SK-N-SH (cell line): ENCODE measurements around the gene MYL5. TPM values are rescaled to one million over a fixed set of nuclear protein-coding genes. Genes with fewer than 3 reads are reported as not detected.

Experiments
- CTCF ChIA-PET: fragments of 300-600, 350-600 bp; formaldehyde crosslinking; extraction: SDS; loops from one replicate; lab custom pipeline; 2021; lab: Yijun Ruan, JAX
- POLR2A ChIA-PET: fragments of 350-600 bp; sonication (Branson Sonifier 250); formaldehyde crosslinking; extraction: SDS; loops from one replicate; lab custom pipeline; 2020; ENCODE audit warnings: antibody characterized with exemption, inconsistent platforms; lab: Yijun Ruan, JAX
- DNase-seq: peaks from one replicate; pipeline ENCODE4 v3.0.0; 2012
- H2AFZ ChIP-seq: fragments of 200-600 bp; sonication (generic); 2 replicates; pipeline ENCODE4 v1.8.1; 2016; ENCODE audit warnings: antibody characterized with exemption, mild to moderate bottlenecking, low read depth
- H3F3A ChIP-seq: fragments of 200-600 bp; sonication (generic); replicated peaks from 2 replicates; pipeline ENCODE3; 2016; ENCODE audit warnings: antibody characterized with exemption, mild to moderate bottlenecking; ENCODE audit not compliant: insufficient read depth
- H3K27ac ChIP-seq, 2 experiments: fragments of 200-500 bp in 1 of 2; fragments of 200-600 bp in 1 of 2; sonication (Bioruptor generic) in 1 of 2; sonication (generic), shearing (Covaris generic) in 1 of 2; 2 replicates each; pipeline versions ENCODE4 v1.5.1 to v1.6.1; 2014 to 2016; ENCODE audit warnings: low read depth in 2 of 2, inconsistent platforms in 1 of 2, low read length in 1 of 2, mild to moderate bottlenecking in 1 of 2, mixed read lengths in 1 of 2
- H3K27me3 ChIP-seq: fragments of 200-600 bp; sonication (generic), shearing (Covaris generic); 2 replicates; pipeline ENCODE4 v1.6.1; 2016; ENCODE audit warnings: mixed run types; ENCODE audit not compliant: insufficient read depth
- H3K36me3 ChIP-seq, 2 experiments: fragments of 200-500 bp in 1 of 2; fragments of 200-600 bp in 1 of 2; sonication (Bioruptor generic) in 1 of 2; sonication (generic) in 1 of 2; replicated peaks in 1 of 2; 2 replicates each; pipeline versions ENCODE3 to v1.5.1; 2014 to 2016; ENCODE audit warnings: low read length in 1 of 2, mild to moderate bottlenecking in 1 of 2; ENCODE audit not compliant: insufficient read depth in 2 of 2, control insufficient read depth in 1 of 2
- H3K4me1 ChIP-seq, 2 experiments: fragments of 200-500 bp in 1 of 2; fragments of 200-600 bp in 1 of 2; sonication (Bioruptor generic) in 1 of 2; sonication (generic), shearing (Covaris generic) in 1 of 2; 2 replicates each; pipeline versions ENCODE4 v1.5.1 to v1.6.1; 2014 to 2016; ENCODE audit warnings: low read depth in 1 of 2, low read length in 1 of 2, mixed run types in 1 of 2; ENCODE audit not compliant: insufficient read depth in 2 of 2, control insufficient read depth in 1 of 2
- H3K4me2 ChIP-seq: fragments of 200-600 bp; sonication (generic), shearing (Covaris generic); 2 replicates; pipeline ENCODE4 v1.6.1; 2017; ENCODE audit warnings: mixed run types
- H3K4me3 ChIP-seq, 2 experiments: fragments of 200-500 bp in 1 of 2; fragments of 200-600 bp in 1 of 2; sonication (Bioruptor generic) in 1 of 2; sonication (generic), shearing (Covaris generic) in 1 of 2; 2 replicates each; pipeline versions ENCODE4 v1.5.1 to v1.8.1; 2014 to 2016; ENCODE audit warnings: low read depth in 2 of 2, inconsistent platforms in 1 of 2, low read length in 1 of 2, mild to moderate bottlenecking in 1 of 2, mixed read lengths in 1 of 2, moderate library complexity in 1 of 2
- H3K79me2 ChIP-seq: fragments of 200-600 bp; sonication (generic); 2 replicates; pipeline ENCODE4 v1.8.1; 2017; ENCODE audit warnings: mild to moderate bottlenecking; ENCODE audit not compliant: insufficient read depth
- H3K9ac ChIP-seq: fragments of 200-600 bp; sonication (generic); 2 replicates; pipeline ENCODE4 v1.6.1; 2017; ENCODE audit warnings: mixed run types
- H3K9me2 ChIP-seq: fragments of 200-600 bp; sonication (generic); 2 replicates; pipeline ENCODE4 v1.6.1; 2017; ENCODE audit warnings: mixed run types
- H3K9me3 ChIP-seq: fragments of 200-600 bp; sonication (generic); 2 replicates; pipeline ENCODE4 v1.6.1; 2017; ENCODE audit warnings: mixed run types, mild to moderate bottlenecking, moderate library complexity
- H4K20me1 ChIP-seq: fragments of 200-600 bp; sonication (generic); 2 replicates; pipeline ENCODE4 v1.6.1; 2017; ENCODE audit warnings: mild to moderate bottlenecking, mixed run types; ENCODE audit not compliant: insufficient read depth
- CTCF ChIP-seq: fragments of 200-600 bp; sonication (generic); IDR thresholded peaks from 2 replicates; pipeline ENCODE4 v1.6.1; 2017; ENCODE audit warnings: antibody characterized with exemption, mild to moderate bottlenecking, moderate library complexity
- FOSL2 ChIP-seq: IDR thresholded peaks from 2 replicates; pipeline ENCODE4 v1.4.0; 2012; ENCODE audit warnings: low read depth, mild to moderate bottlenecking, moderate library complexity, borderline replicate concordance
- FOXJ3 ChIP-seq: sonication (generic); formaldehyde crosslinking; IDR thresholded peaks from 2 replicates; pipeline ENCODE4 v1.5.1; 2020; ENCODE audit warnings: mild to moderate bottlenecking, missing genetic modification reagents
- IRF3 ChIP-seq: fragments of 150-350 bp; IDR thresholded peaks from 2 replicates; pipeline ENCODE4 v1.6.1; 2016; ENCODE audit warnings: mild to moderate bottlenecking, low read depth, low read length
- MAX ChIP-seq: IDR thresholded peaks from 2 replicates; pipeline ENCODE4 v1.4.0; 2012; ENCODE audit warnings: low read depth
- NFIC ChIP-seq: IDR thresholded peaks from 2 replicates; pipeline ENCODE4 v1.4.0; 2012; ENCODE audit warnings: borderline replicate concordance
- RCOR1 ChIP-seq: fragments of 150-350 bp; IDR thresholded peaks from 2 replicates; pipeline ENCODE4 v1.6.1; 2017; ENCODE audit warnings: antibody characterized with exemption, low read length
- REST ChIP-seq: IDR thresholded peaks from 2 replicates; pipeline ENCODE4 v1.6.1; 2012; ENCODE audit warnings: mild to moderate bottlenecking, low read depth, low read length, moderate library complexity
- SIN3A ChIP-seq: IDR thresholded peaks from 2 replicates; pipeline ENCODE4 v1.6.1; 2012; ENCODE audit warnings: low read depth, mild to moderate bottlenecking, low read length, moderate library complexity, borderline replicate concordance
- SMC3 ChIP-seq: IDR thresholded peaks from 2 replicates; pipeline ENCODE4 v1.6.1; 2012; ENCODE audit warnings: low read depth, low read length, improper control_type of control experiment
- TEAD4 ChIP-seq: IDR thresholded peaks from 2 replicates; pipeline ENCODE4 v1.4.0; 2012; ENCODE audit warnings: mild to moderate bottlenecking, borderline replicate concordance; ENCODE audit not compliant: insufficient read depth
- WGBS: methylation state at CpG from one replicate; pipeline ENCODE4 v1.1.6; 2017; ENCODE audit warnings: low lambda C conversion rate; 5-methylcytosine and 5-hydroxymethylcytosine counted together
- polyA plus RNA-seq, 3 experiments: library from polyadenylated mRNA; depleted of rRNA; stranded (reverse); fragments of >200 nt; gene quantifications; 2 replicates each; pipeline ENCODE4 v1.2.3, GENCODE V29; 2012

Gene MYL5
- polyA plus RNA-seq, 1 of the 3 experiments (the other 2 are of a cell fraction) = 46.9 TPM

GRCh38 chr4:674172-675035, at the start of gene MYL5, which contains the start of gene ATP5ME (continued):
- 0 out of 2 replicates have a peak, but pooled peaks have one; percentile 13 for TF ChIP-seq MAX
- TF ChIP-seq SIN3A = peak; percentile 39; the same call in 1 of the 2 replicates
- peak; percentile 82 for TF ChIP-seq CTCF
- TF ChIP-seq TEAD4 = no peak
- TF ChIP-seq FOXJ3 (CRISPR knock-in tag) = no peak
- TF ChIP-seq IRF3 = no peak
- peak; percentile 69 for TF ChIP-seq SMC3
- no peak for TF ChIP-seq FOSL2
- TF ChIP-seq NFIC = no peak
- peak; percentile 41; the same call in 1 of the 2 replicates for TF ChIP-seq RCOR1
- TF ChIP-seq, all 33 proteins: peak for 17

- Histone ChIP-seq H3K36me3 (no peaks in the 10 kb centered on the region), H3K9ac (no peak within 1 kb of the TSS), H3K27ac (no peak within 1 kb of the TSS), H3F3A (peaks cover 3% of the 10 kb centered on the region), H3K4me3 (no peak within 1 kb of the TSS), H3K4me1 (no peaks in the 10 kb centered on the region), H2AFZ (no peak within 1 kb of the TSS), H3K9me2 (no peaks in the 10 kb centered on the region)
- POLR2A ChIA-PET = no interaction called here
- no peak for DNase-seq
- 64% methylated on average over 6 of the region's 21 CpGs for WGBS
- TF ChIP-seq REST = no peak
- TF ChIP-seq, all 33 proteins: peak for 0
- no peaks in the 10 kb centered on the region for H4K20me1 ChIP-seq
- H3K79me2 ChIP-seq = no peaks in the 10 kb centered on the region
- CTCF ChIA-PET = interaction anchor here (0.7 kb wide), 1 partner anchor 18 kb away, joined by 3 read pairs; no protein-coding TSS in a partner anchor
- no peak within 1 kb of the TSS for H3K4me2 ChIP-seq
- no peaks in the 10 kb centered on the region for H3K9me3 ChIP-seq
- peaks cover 6% of the 10 kb centered on the region; the same call in 1 of the 2 replicates for H3K27me3 ChIP-seq
Measured at GRCh38 chr4:624705-625590, 49.4 kb upstream of the MYL5 start, which contains the start of gene PDE6B. PDE6B (plus strand) TSS chr4:625573; CDS start chr4:625627, 54 bp downstream.
